ENCODE data around the gene DLEU7. TPM values are rescaled to one million over a fixed set of nuclear protein-coding genes. Genes with fewer than 3 reads are reported as not detected.

Gene DLEU7
- total and polyA plus RNA-seq, 2 of the 13 experiments (the other 11 are each of a cell fraction or from before 2014, with no cell fraction given): not detected

GRCh38 chr13:50793026-50793425 is 50.5 kb downstream of the DLEU7 start:
- DNase-seq (ENCODE audit: low spot score): no peak
- no peak for FAIRE-seq
- H3K4me3 ChIP-seq (replicated peaks in 1 of 3; ENCODE audit: insufficient read depth in 1 of 3, low read depth in 2 of 3, low read length in 3 of 3): no peak overlapping the region
- H3K79me2 ChIP-seq (ENCODE audit: insufficient read depth, low read length): no peaks in the 10 kb centered on the region
- H3K27me3 ChIP-seq (ENCODE audit: control insufficient read depth in 1 of 2, insufficient read depth in 2 of 2, low read length in 2 of 2): no peaks in the 10 kb centered on the region
- in situ Hi-C loops (cut with HindIII; ENCODE audit: extremely low pct_ligation_motif_present, low pct_unique_long_range_greater_than_20kb) (no loop called here), intact Hi-C loops (cut with micrococcal nuclease; ENCODE audit: unreplicated experiment) (no loop called here)
- TF ChIP-seq CBX5 (CRISPR knock-in tag; IDR thresholded peaks at IDR 0.05; ENCODE audit: borderline replicate concordance): no peak
- TF ChIP-seq, protein P1, sequence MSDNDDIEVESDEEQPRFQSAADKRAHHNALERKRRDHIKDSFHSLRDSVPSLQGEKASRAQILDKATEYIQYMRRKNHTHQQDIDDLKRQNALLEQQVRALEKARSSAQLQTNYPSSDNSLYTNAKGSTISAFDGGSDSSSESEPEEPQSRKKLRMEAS (IDR thresholded peaks at IDR 0.05): no peak
- peak; percentile 73 for TF ChIP-seq ATF7 (IDR thresholded peaks at IDR 0.05)
- TF ChIP-seq ATF7 (CRISPR knock-in tag; IDR thresholded peaks at IDR 0.05): no peak
- H3K36me3 ChIP-seq (replicated peaks in 1 of 2; ENCODE audit: control insufficient read depth in 1 of 2, insufficient read depth in 2 of 2, low read length in 2 of 2): no peaks in the 10 kb centered on the region
- no peak overlapping the region for H3K9ac ChIP-seq (ENCODE audit: insufficient read depth, low read depth, low read length)
- no TSS peak for BruUV-seq (replicated peaks)
- no peak for ATAC-seq
- ChIA-PET CTCF (ENCODE audit: low intra/inter-chr PET ratio, low total read pairs) (no interaction called here), POLR2A (no interaction called here)
- H4K20me1 ChIP-seq (ENCODE audit: insufficient read depth, low read length): no peaks in the 10 kb centered on the region
- H3K4me1 ChIP-seq (ENCODE audit: insufficient read depth, low read length): no peaks in the 10 kb centered on the region
- WGBS (ENCODE audit: low lambda C conversion rate): 89% methylated on average over 3 of the region's 3 CpGs
- no peak overlapping the region for H3K4me2 ChIP-seq (ENCODE audit: low read depth, low read length)
- no peak overlapping the region for H3K27ac ChIP-seq (ENCODE audit: extremely low read length, insufficient read depth, low read length)
- no peak overlapping the region for H2AFZ ChIP-seq (ENCODE audit: low read length)
- no peaks in the 10 kb centered on the region for H3K9me3 ChIP-seq (ENCODE audit: low read length)

- FAIRE-seq (no peak), DNase-seq (ENCODE audit: low spot score) (no peak), ATAC-seq (no peak)
- Histone ChIP-seq H3K4me1 (ENCODE audit: insufficient read depth, low read length) (no peaks in the 10 kb centered on the region), H3K79me2 (ENCODE audit: insufficient read depth, low read length) (no peaks in the 10 kb centered on the region), H3K4me2 (ENCODE audit: low read depth, low read length) (no peak overlapping the region), H3K36me3 (replicated peaks in 1 of 2; ENCODE audit: control insufficient read depth in 1 of 2, insufficient read depth in 2 of 2, low read length in 2 of 2) (no peaks in the 10 kb centered on the region), H3K4me3 (replicated peaks in 1 of 3; ENCODE audit: insufficient read depth in 1 of 3, low read depth in 2 of 3, low read length in 3 of 3) (no peak overlapping the region), H3K27me3 (ENCODE audit: control insufficient read depth in 1 of 2, insufficient read depth in 2 of 2, low read length in 2 of 2) (no peaks in the 10 kb centered on the region), H4K20me1 (ENCODE audit: insufficient read depth, low read length) (no peaks in the 10 kb centered on the region), H3K9me3 (ENCODE audit: low read length) (no peaks in the 10 kb centered on the region), H3K27ac (ENCODE audit: extremely low read length, insufficient read depth, low read length) (no peak overlapping the region), H2AFZ (ENCODE audit: low read length) (no peak overlapping the region), H3K9ac (ENCODE audit: insufficient read depth, low read depth, low read length) (no peak overlapping the region)
- 87% methylated on average over 11 of the region's 14 CpGs for WGBS (ENCODE audit: low lambda C conversion rate)
- ChIA-PET CTCF (ENCODE audit: low intra/inter-chr PET ratio, low total read pairs) (no interaction called here), POLR2A (no interaction called here)
- no TSS peak for BruUV-seq (replicated peaks)
- in situ Hi-C loops (cut with HindIII; ENCODE audit: extremely low pct_ligation_motif_present, low pct_unique_long_range_greater_than_20kb): no loop called here
- intact Hi-C loops (cut with micrococcal nuclease; ENCODE audit: unreplicated experiment): no loop called here
- TF ChIP-seq SMC3 (IDR thresholded peaks at IDR 0.05; ENCODE audit: low read length) (no peak), TCF7L2 (IDR thresholded peaks at IDR 0.05; ENCODE audit: low read depth, low read length) (no peak), NAIF1 (CRISPR knock-in tag; IDR thresholded peaks at IDR 0.05; ENCODE audit: borderline replicate concordance) (no peak), ARID2 (CRISPR knock-in tag; IDR thresholded peaks at IDR 0.05; ENCODE audit: borderline replicate concordance) (no peak), SMYD3 (CRISPR knock-in tag; IDR thresholded peaks at IDR 0.05) (no peak), TFAP4 (IDR thresholded peaks at IDR 0.05; ENCODE audit: borderline replicate concordance, low read depth) (no peak), MIER3 (CRISPR knock-in tag; IDR thresholded peaks at IDR 0.05; ENCODE audit: borderline replicate concordance) (no peak), ZNF546 (CRISPR knock-in tag; conservative IDR thresholded peaks at IDR 0.05) (no peak), SNAI1 (CRISPR knock-in tag; IDR thresholded peaks at IDR 0.05; ENCODE audit: borderline replicate concordance) (no peak), RFX1 (IDR thresholded peaks at IDR 0.05) (no peak)
- TF ChIP-seq, protein P2, sequence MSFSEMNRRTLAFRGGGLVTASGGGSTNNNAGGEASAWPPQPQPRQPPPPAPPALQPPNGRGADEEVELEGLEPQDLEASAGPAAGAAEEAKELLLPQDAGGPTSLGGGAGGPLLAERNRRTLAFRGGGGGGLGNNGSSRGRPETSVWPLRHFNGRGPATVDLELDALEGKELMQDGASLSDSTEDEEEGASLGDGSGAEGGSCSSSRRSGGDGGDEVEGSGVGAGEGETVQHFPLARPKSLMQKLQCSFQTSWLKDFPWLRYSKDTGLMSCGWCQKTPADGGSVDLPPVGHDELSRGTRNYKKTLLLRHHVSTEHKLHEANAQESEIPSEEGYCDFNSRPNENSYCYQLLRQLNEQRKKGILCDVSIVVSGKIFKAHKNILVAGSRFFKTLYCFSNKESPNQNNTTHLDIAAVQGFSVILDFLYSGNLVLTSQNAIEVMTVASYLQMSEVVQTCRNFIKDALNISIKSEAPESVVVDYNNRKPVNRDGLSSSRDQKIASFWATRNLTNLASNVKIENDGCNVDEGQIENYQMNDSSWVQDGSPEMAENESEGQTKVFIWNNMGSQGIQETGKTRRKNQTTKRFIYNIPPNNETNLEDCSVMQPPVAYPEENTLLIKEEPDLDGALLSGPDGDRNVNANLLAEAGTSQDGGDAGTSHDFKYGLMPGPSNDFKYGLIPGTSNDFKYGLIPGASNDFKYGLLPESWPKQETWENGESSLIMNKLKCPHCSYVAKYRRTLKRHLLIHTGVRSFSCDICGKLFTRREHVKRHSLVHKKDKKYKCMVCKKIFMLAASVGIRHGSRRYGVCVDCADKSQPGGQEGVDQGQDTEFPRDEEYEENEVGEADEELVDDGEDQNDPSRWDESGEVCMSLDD (CRISPR knock-in tag; IDR thresholded peaks at IDR 0.05; ENCODE audit: borderline replicate concordance): no peak
These were observed 54.8 kb downstream of the DLEU7 start for GRCh38 chr13:50788551-50789210.
